ENCODE data around the gene RLN3. TPM values are rescaled to one million over a fixed set of nuclear protein-coding genes. Genes with fewer than 3 reads are reported as not detected.

The RLN3 gene
- total and polyA plus RNA-seq, 9 of the 15 experiments (the other 6 are each of a cell fraction or from before 2014, with no cell fraction given), result 0.31 to 1.2 (median 0.71) TPM; not detected in 6

DNA sequence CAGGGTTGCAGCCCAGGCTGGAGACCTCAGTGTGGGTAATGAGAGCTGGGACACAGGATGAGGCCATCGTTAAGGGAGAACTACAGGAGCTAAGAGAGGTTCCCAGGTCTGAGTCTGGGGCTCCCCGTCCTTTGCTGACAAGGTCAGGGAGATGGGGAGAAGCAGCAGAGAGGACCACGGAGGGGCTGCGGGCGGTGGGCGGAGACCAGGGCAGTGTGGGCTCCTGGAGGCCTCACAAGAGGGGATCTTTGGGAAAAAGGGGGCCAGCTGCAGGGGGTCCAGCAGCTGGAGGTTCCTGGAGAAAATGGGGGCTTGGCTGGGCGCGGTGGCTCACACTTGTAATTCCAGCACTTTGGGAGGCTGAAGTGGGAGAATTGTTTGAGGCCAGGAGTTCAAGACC, 37.9 kb upstream of the RLN3 start (continued):
- TF ChIP-seq, protein P1, sequence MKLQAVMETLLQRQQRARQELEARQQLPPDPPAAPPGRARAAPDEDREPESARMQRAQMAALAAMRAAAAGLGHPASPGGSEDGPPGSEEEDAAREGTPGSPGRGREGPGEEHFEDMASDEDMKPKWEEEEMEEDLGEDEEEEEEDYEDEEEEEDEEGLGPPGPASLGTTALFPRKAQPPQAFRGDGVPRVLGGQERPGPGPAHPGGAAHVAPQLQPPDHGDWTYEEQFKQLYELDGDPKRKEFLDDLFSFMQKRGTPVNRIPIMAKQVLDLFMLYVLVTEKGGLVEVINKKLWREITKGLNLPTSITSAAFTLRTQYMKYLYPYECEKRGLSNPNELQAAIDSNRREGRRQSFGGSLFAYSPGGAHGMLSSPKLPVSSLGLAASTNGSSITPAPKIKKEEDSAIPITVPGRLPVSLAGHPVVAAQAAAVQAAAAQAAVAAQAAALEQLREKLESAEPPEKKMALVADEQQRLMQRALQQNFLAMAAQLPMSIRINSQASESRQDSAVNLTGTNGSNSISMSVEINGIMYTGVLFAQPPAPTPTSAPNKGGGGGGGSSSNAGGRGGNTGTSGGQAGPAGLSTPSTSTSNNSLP (IDR thresholded peaks at IDR 0.05; ENCODE audit: borderline replicate concordance, low read depth, low read length), result no peak
- no peak for TF ChIP-seq HDAC3 (IDR thresholded peaks at IDR 0.05; ENCODE audit: borderline replicate concordance, partially characterized antibody)
- no peak for TF ChIP-seq MAZ (CRISPR knock-in tag; conservative IDR thresholded peaks at IDR 0.05 in 1 of 2, IDR thresholded peaks at IDR 0.05 in 1 of 2)
- TF ChIP-seq SMAD1 (IDR thresholded peaks at IDR 0.05; ENCODE audit: low read depth, low read length, partially characterized antibody), result no peak

DNA sequence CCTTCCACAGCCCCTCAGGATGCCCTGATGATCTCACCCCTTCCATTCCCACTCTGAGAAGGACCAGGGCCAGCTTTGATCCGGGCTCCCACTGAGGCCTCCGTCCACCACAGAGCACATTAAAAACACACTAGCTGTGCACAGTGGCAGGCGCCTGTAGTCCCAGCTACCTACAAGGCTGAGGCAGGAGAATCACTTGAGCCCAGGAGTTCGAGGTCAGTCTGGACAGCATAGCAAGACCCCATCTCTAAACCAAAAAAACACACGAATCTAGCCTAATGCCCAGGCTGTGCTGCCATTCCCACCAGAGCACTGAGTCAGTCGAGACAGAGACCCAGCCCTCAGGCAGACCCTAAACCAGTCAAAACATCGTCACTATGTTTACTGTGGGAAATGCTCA, 35.9 kb upstream of the RLN3 start:
- H3K4me2 ChIP-seq (ENCODE audit: insufficient read depth, low read length), result no peak overlapping the region
- intact Hi-C loops (cut with micrococcal nuclease), result no loop called here
- in situ Hi-C loops (cut with MboI), result no loop called here
- CTCF ChIA-PET (ENCODE audit: low intra/inter-chr PET ratio), result no interaction called here
- DNase-seq (ENCODE audit: extremely low read depth in 1 of 4, low spot score in 3 of 4) (no peak), FAIRE-seq (no peak), ATAC-seq (no peak)
- WGBS (ENCODE audit: insufficient coverage, low coverage, missing lambda C conversion rate), result 84% methylated on average over 7 of the region's 7 CpGs
- no peaks in the 10 kb centered on the region for H3K9me3 ChIP-seq (replicated peaks; ENCODE audit: control insufficient read depth, insufficient read depth, low read depth, low read length)
- TF ChIP-seq HDAC6 (IDR thresholded peaks at IDR 0.05; ENCODE audit: low read depth, low read length), result no peak
- peak; percentile 33; the same call in 1 of the 2 replicates for TF ChIP-seq ZNF121 (CRISPR knock-in tag; conservative IDR thresholded peaks at IDR 0.05)
- TF ChIP-seq, protein P2, sequence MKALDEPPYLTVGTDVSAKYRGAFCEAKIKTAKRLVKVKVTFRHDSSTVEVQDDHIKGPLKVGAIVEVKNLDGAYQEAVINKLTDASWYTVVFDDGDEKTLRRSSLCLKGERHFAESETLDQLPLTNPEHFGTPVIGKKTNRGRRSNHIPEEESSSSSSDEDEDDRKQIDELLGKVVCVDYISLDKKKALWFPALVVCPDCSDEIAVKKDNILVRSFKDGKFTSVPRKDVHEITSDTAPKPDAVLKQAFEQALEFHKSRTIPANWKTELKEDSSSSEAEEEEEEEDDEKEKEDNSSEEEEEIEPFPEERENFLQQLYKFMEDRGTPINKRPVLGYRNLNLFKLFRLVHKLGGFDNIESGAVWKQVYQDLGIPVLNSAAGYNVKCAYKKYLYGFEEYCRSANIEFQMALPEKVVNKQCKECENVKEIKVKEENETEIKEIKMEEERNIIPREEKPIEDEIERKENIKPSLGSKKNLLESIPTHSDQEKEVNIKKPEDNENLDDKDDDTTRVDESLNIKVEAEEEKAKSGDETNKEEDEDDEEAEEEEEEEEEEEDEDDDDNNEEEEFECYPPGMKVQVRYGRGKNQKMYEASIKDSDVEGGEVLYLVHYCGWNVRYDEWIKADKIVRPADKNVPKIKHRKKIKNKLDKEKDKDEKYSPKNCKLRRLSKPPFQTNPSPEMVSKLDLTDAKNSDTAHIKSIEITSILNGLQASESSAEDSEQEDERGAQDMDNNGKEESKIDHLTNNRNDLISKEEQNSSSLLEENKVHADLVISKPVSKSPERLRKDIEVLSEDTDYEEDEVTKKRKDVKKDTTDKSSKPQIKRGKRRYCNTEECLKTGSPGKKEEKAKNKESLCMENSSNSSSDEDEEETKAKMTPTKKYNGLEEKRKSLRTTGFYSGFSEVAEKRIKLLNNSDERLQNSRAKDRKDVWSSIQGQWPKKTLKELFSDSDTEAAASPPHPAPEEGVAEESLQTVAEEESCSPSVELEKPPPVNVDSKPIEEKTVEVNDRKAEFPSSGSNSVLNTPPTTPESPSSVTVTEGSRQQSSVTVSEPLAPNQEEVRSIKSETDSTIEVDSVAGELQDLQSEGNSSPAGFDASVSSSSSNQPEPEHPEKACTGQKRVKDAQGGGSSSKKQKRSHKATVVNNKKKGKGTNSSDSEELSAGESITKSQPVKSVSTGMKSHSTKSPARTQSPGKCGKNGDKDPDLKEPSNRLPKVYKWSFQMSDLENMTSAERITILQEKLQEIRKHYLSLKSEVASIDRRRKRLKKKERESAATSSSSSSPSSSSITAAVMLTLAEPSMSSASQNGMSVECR (CRISPR knock-in tag; IDR thresholded peaks at IDR 0.05), result no peak
- TF ChIP-seq, protein P3, sequence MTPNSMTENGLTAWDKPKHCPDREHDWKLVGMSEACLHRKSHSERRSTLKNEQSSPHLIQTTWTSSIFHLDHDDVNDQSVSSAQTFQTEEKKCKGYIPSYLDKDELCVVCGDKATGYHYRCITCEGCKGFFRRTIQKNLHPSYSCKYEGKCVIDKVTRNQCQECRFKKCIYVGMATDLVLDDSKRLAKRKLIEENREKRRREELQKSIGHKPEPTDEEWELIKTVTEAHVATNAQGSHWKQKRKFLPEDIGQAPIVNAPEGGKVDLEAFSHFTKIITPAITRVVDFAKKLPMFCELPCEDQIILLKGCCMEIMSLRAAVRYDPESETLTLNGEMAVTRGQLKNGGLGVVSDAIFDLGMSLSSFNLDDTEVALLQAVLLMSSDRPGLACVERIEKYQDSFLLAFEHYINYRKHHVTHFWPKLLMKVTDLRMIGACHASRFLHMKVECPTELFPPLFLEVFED (CRISPR knock-in tag; conservative IDR thresholded peaks at IDR 0.05), result no peak
- TF ChIP-seq, protein P4, sequence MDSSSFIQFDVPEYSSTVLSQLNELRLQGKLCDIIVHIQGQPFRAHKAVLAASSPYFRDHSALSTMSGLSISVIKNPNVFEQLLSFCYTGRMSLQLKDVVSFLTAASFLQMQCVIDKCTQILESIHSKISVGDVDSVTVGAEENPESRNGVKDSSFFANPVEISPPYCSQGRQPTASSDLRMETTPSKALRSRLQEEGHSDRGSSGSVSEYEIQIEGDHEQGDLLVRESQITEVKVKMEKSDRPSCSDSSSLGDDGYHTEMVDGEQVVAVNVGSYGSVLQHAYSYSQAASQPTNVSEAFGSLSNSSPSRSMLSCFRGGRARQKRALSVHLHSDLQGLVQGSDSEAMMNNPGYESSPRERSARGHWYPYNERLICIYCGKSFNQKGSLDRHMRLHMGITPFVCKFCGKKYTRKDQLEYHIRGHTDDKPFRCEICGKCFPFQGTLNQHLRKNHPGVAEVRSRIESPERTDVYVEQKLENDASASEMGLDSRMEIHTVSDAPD (CRISPR knock-in tag; IDR thresholded peaks at IDR 0.05), result no peak
- peaks cover 0 to 23% of the 10 kb centered on the region in 2 experiments; a peak in 3 of 5 replicates for H3K4me1 ChIP-seq (replicated peaks in 1 of 2; ENCODE audit: control insufficient read depth in 2 of 2, insufficient read depth in 2 of 2, low read length in 2 of 2)
- H3K4me3 ChIP-seq, result no peak overlapping the region
- peaks cover 5% of the 10 kb centered on the region for H3K9me1 ChIP-seq (ENCODE audit: control insufficient read depth, insufficient read depth, low read length)
- peaks cover 56% of the 10 kb centered on the region; the same call in 1 of the 3 replicates for H3K36me3 ChIP-seq (ENCODE audit: control insufficient read depth, insufficient read depth, low read length)
- POLR2A ChIA-PET, result no interaction called here
- no peak overlapping the region for H2AFZ ChIP-seq (ENCODE audit: low read depth, low read length)
- H3K27me3 ChIP-seq (ENCODE audit: control insufficient read depth in 2 of 2, insufficient read depth in 2 of 2, low read length in 2 of 2), result no peaks in the 10 kb centered on the region
- H3K9ac ChIP-seq (ENCODE audit: insufficient read depth in 1 of 2, low read depth in 2 of 2, low read length in 2 of 2), result 0 out of 4 replicates have a peak overlapping the region, but pooled peaks of 1 of the 2 experiments have one; percentile 12
- no TSS peak for BruUV-seq (replicated peaks)
- no peaks in the 10 kb centered on the region; the same call in 2 of the 3 replicates for H3K79me2 ChIP-seq (ENCODE audit: control insufficient read depth, insufficient read depth, low read length)
- no peaks in the 10 kb centered on the region for H4K20me1 ChIP-seq (replicated peaks; ENCODE audit: control insufficient read depth, insufficient read depth, low read length)
- H3K27ac ChIP-seq (ENCODE audit: extremely low read depth, low read depth, low read length), result no peak overlapping the region

Measured in K562 (cell line).